Activated B cell treated with CpG ODN at 0.5 μM for 24 hours (primary cell): Measurements from ENCODE around the gene LRP5. TPM values are rescaled to one million over a fixed set of nuclear protein-coding genes. Genes with fewer than 3 reads are reported as not detected.
"Not testable (repeated sequence)": the region's sequence is repeated elsewhere in the genome, so short reads cannot be mapped to it uniquely, and the experiment has no call there.

Experiments used
- ATAC-seq: fragments of 200-7000 bp; cut with Tn5 transposase; one replicate; pipeline ENCODE4 v1.10.0; 2021; ENCODE audit warnings: low read depth, mild to moderate bottlenecking, moderate library complexity
- CTCF ChIA-PET: fragments of 350-600 bp; sonication (Branson Sonifier 250); formaldehyde crosslinking; loops from one replicate; lab custom pipeline; 2021; ENCODE audit warnings: antibody characterized with exemption; lab: Charles Lee
- POLR2A ChIA-PET: fragments of 350-600 bp; sonication (Branson Sonifier 250); formaldehyde crosslinking; loops from one replicate; lab custom pipeline; 2021; ENCODE audit warnings: antibody characterized with exemption; lab: Charles Lee
- DNase-seq: peaks from one replicate; pipeline ENCODE4 v3.0.0; 2022
- H3K27ac Mint-ChIP-seq: one replicate; pipeline ENCODE4 v1.8.0; 2020; ENCODE audit warnings: mixed read lengths
- H3K27me3 Mint-ChIP-seq: one replicate; pipeline ENCODE4 v1.8.0; 2021; ENCODE audit warnings: mixed read lengths
- H3K36me3 Mint-ChIP-seq: one replicate; pipeline ENCODE4 v1.8.0; 2021; ENCODE audit warnings: low read depth, mixed read lengths
- H3K4me1 Mint-ChIP-seq: one replicate; pipeline ENCODE4 v1.8.0; 2021; ENCODE audit warnings: mixed read lengths
- H3K4me3 Mint-ChIP-seq: one replicate; pipeline ENCODE4 v1.8.0; 2020; ENCODE audit warnings: mild to moderate bottlenecking, mixed read lengths
- H3K9me3 Mint-ChIP-seq: one replicate; pipeline ENCODE4 v1.8.0; 2020; ENCODE audit warnings: mixed read lengths
- CTCF ChIP-seq: fragments of 200-600 bp; IDR thresholded peaks from one replicate; pipeline ENCODE4 v1.8.0; 2022; ENCODE audit warnings: antibody characterized with exemption, mild to moderate bottlenecking
- intact Hi-C: fragments of 100-400 bp; cut with micrococcal nuclease; formaldehyde crosslinking; loops from one replicate; pipeline ENCODE4 v1.15.1; 2024
- total RNA-seq: library from RNA; stranded (reverse); gene quantifications from 2 replicates; pipeline ENCODE4 v1.2.3, GENCODE V29; 2022

The LRP5 gene
- total RNA-seq, 1 donor from 2014 or later = 8.7 TPM

GRCh38 chr11:68282141-68282860 is 30.1 kb upstream of the LRP5 start:
- peak; percentile 92 for ATAC-seq
- ChIA-PET CTCF (interaction anchor here (1.0 kb wide), 1 partner anchor 25 kb away, joined by 4 read pairs; no protein-coding TSS in a partner anchor), POLR2A (interaction anchor here (0.6 to 2.0 kb wide), 6 partner anchors 11 to 774 kb away, joined by 3 to 37 read pairs (median 6); partner anchors contain the start of gene C11orf24)
- DNase-seq = no peak
- Mint-ChIP-seq H3K27ac (peak overlapping the region; percentile 57), H3K36me3 (no peaks in the 10 kb centered on the region), H3K9me3 (peaks cover 10% of the 10 kb centered on the region), H3K4me1 (peaks cover 25% of the 10 kb centered on the region), H3K4me3 (peak overlapping the region; percentile 65), H3K27me3 (no peaks in the 10 kb centered on the region)
- intact Hi-C loops = loop anchor here (1.0 kb wide), 1 partner anchor 9 kb away; no protein-coding TSS in a partner anchor
- TF ChIP-seq CTCF = no peak

- no peak for DNase-seq
These were observed 29.5 kb upstream of the LRP5 start for GRCh38 chr11:68282861-68283230.

DNA sequence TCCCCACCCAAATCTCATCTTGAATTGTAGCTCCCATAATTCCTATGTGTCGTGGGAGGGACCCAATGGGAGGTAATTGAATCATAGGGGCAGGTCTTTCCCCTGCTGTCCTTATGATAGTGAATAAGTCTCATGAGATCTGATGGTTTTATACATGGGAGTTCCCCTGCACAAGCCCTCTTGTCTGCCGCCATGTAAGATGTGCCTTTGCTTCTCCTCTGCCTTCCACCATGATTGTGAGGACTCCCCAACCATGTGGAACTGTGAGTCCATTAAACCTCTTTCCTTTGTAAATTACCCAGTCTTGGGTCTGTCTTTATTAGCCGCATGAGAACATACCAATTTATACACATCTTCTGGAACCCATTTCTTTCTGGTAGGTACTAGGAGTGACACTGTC is 27.8 kb upstream of the LRP5 start:
- peaks cover 10% of the 10 kb centered on the region for H3K9me3 Mint-ChIP-seq
- H3K27ac Mint-ChIP-seq, DNase-seq, H3K4me3 Mint-ChIP-seq, H3K36me3 Mint-ChIP-seq, ATAC-seq, intact Hi-C loops, H3K27me3 Mint-ChIP-seq: not testable (repeated sequence)
- H3K4me1 Mint-ChIP-seq = peaks cover 24% of the 10 kb centered on the region
- POLR2A ChIA-PET = interaction anchor here (1.4 kb wide), 1 partner anchor 12 kb away, joined by 10 read pairs; the partner anchor contains the start of gene C11orf24
- CTCF ChIA-PET = interaction anchor here (1.2 kb wide), 1 partner anchor 27 kb away, joined by 6 read pairs; no protein-coding TSS in a partner anchor

More at GRCh38 chr11:68282861-68283230, 29.5 kb upstream of the LRP5 start:
- H3K27ac Mint-ChIP-seq = peak overlapping the region; percentile 57
- H3K4me1 Mint-ChIP-seq = peaks cover 25% of the 10 kb centered on the region
- ChIA-PET POLR2A (interaction anchor here (0.7 to 2.0 kb wide), 5 partner anchors 11 to 87 kb away, joined by 3 to 37 read pairs (median 6); partner anchors contain the start of gene C11orf24), CTCF (interaction anchor here (1.0 kb wide), 1 partner anchor 25 kb away, joined by 4 read pairs; no protein-coding TSS in a partner anchor)
- H3K4me3 Mint-ChIP-seq = no peak overlapping the region
- no peaks in the 10 kb centered on the region for H3K27me3 Mint-ChIP-seq
- intact Hi-C loops = loop anchor here (1.0 kb wide), 1 partner anchor 10 kb away; no protein-coding TSS in a partner anchor
- peaks cover 10% of the 10 kb centered on the region for H3K9me3 Mint-ChIP-seq
- H3K36me3 Mint-ChIP-seq = no peaks in the 10 kb centered on the region
- no peak for ATAC-seq
- no peak for TF ChIP-seq CTCF

- H3K4me3 Mint-ChIP-seq = no peak overlapping the region
- DNase-seq (no peak), ATAC-seq (no peak)
- POLR2A ChIA-PET = interaction anchor here (0.7 to 1.8 kb wide), 5 partner anchors 8 to 30 kb away, joined by 3 to 9 read pairs (median 4); partner anchors contain the start of gene C11orf24
- no peak overlapping the region for H3K27ac Mint-ChIP-seq
- peaks cover 20% of the 10 kb centered on the region for H3K4me1 Mint-ChIP-seq
- H3K9me3 Mint-ChIP-seq = peaks cover 15% of the 10 kb centered on the region
- H3K27me3 Mint-ChIP-seq = no peaks in the 10 kb centered on the region
- CTCF ChIA-PET = interaction anchor here (1.0 to 1.6 kb wide), 3 partner anchors 17 to 30 kb away, joined by 3 to 6 read pairs (median 4); no protein-coding TSS in a partner anchor
- TF ChIP-seq CTCF = no peak
- intact Hi-C loops = no loop called here
- no peaks in the 10 kb centered on the region for H3K36me3 Mint-ChIP-seq
These were observed 25.0 kb upstream of the LRP5 start for GRCh38 chr11:68287419-68287818.

GRCh38 chr11:68289456-68289855 is 22.9 kb upstream of the LRP5 start:
- H3K36me3 Mint-ChIP-seq = no peaks in the 10 kb centered on the region
- POLR2A ChIA-PET = no interaction called here
- intact Hi-C loops = no loop called here
- no peak for TF ChIP-seq CTCF
- H3K27ac Mint-ChIP-seq = no peak overlapping the region
- no peak overlapping the region for H3K4me3 Mint-ChIP-seq
- CTCF ChIA-PET = interaction anchor here (1.5 kb wide), 1 partner anchor 12 kb away, joined by 3 read pairs; no protein-coding TSS in a partner anchor
- H3K4me1 Mint-ChIP-seq = peaks cover 30% of the 10 kb centered on the region
- ATAC-seq (no peak), DNase-seq (no peak)
- peaks cover 11% of the 10 kb centered on the region for H3K9me3 Mint-ChIP-seq
- no peaks in the 10 kb centered on the region for H3K27me3 Mint-ChIP-seq
